ENCODE measurements around the gene SFR1.
A peak's percentile ranks its signal among the peaks of the same experiment; 100 is the strongest.

Gene SFR1, protein sequence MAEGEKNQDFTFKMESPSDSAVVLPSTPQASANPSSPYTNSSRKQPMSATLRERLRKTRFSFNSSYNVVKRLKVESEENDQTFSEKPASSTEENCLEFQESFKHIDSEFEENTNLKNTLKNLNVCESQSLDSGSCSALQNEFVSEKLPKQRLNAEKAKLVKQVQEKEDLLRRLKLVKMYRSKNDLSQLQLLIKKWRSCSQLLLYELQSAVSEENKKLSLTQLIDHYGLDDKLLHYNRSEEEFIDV

DNA sequence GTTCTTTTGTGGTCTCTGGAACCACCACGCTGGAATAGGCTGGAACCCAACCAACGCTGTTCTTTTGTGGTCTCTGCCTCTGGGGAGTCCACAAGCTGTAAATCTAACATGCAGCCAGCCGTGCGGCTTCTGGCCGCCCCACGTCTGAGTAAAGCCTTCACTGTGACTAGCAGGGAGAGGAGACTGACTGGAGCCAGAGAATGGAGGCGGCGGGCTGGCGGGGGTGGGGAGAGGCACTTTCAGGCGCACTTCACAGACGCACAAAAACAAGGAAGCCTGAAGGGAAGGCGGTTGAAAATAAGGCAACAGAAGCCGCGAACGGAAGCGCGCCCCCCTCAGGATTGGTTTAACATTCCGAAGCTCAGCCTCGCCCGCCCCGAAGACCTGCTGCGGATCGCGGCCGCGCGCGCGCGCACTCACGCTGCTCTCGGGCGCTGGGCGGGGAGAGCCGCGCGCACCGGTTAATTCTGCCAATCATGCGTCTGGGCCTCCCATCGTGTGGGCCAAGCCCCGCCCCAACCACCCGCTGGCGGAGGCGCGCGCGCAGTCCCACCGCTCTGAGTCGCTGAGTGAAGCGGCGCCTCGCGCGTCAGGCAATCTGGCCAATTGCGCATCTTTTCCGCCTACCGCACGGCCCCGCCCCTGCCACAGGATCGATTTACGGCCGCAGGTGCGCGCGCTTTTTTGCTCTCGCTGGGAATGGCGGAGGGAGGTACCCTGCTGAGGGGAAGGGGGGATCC is at the start of gene SFR1:
TSS of gene SFR1 (plus strand) at position 687 of the 740 bp plus-strand sequence. CDS start at position 700, 13 bp downstream.
- DNase-seq (ENCODE audit: low read depth) = peak; percentile 98

GRCh38 chr10:104072786-104073185 is 49.2 kb upstream of the SFR1 start:
- DNase-seq (ENCODE audit: low read depth) = no peak

- DNase-seq (ENCODE audit: low read depth) = no peak
Measured at GRCh38 chr10:104074505-104074904, 47.5 kb upstream of the SFR1 start.

GRCh38 chr10:104076743-104077160 is 45.2 kb upstream of the SFR1 start:
- DNase-seq (ENCODE audit: low read depth) = no peak

- DNase-seq (ENCODE audit: low read depth) = no peak
Measured at GRCh38 chr10:104077247-104077646, 44.7 kb upstream of the SFR1 start.

DNA sequence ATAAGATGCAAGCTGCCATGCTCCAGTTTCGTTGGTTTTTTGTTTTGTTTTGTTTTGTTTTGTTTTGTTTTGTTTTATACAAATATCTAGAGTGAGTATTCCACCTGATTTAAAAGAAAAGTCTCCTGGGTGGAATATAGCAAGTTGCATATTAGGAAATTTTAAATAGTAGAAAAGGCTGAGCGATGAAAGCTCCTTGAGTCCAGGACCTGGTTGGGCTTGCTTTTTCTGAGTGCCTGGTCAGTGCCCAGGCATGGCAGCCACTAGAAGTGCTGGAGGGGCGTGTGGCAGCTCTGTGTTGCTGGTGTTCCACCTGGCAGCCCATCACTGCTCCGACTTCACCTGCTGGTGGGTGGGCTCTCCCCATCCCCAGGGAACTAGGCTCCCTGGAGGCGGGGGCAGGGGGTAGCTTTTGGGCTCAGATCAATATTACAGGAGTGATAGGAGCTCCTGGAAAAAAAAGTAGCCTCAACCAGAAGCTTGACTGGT is 44.3 kb upstream of the SFR1 start:
- no peak for DNase-seq (ENCODE audit: low read depth)

GRCh38 chr10:104080762-104081161 is 41.2 kb upstream of the SFR1 start:
- DNase-seq (ENCODE audit: low read depth) = no peak

- DNase-seq (ENCODE audit: low read depth) = no peak
Measured at GRCh38 chr10:104081998-104082397, 40.0 kb upstream of the SFR1 start.

DNA sequence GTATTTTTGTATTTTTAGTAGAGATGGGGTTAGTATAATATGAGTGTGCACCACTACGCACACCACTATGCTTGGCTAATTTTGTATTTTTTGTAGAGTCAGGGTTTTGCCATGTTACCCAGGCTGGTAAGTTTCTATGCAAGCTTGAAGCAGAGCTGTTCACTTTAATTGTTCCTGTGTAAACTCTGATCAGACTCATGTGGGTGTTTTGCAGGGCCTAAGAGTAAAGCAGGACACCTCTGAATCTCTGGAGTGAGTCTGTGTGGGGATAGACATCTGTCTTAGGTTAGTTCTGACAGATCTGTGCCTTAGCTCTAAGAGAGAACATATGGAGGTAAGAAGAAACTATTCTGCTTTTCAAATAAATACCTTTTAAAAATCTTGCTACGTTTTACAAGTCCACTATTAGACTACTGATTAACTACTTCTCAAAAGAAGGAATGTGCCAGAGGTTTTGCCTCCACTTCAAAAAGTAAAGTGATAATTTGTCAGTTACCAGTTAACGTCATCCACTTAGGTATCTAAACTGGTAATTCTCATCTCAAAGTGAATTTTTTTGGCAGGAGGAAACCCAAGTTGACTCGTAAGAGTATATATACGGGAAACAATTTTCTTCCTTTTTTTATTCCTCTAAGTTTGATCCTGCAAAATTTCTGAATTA is 37.4 kb upstream of the SFR1 start:
- no peak for DNase-seq (ENCODE audit: low read depth)

DNA sequence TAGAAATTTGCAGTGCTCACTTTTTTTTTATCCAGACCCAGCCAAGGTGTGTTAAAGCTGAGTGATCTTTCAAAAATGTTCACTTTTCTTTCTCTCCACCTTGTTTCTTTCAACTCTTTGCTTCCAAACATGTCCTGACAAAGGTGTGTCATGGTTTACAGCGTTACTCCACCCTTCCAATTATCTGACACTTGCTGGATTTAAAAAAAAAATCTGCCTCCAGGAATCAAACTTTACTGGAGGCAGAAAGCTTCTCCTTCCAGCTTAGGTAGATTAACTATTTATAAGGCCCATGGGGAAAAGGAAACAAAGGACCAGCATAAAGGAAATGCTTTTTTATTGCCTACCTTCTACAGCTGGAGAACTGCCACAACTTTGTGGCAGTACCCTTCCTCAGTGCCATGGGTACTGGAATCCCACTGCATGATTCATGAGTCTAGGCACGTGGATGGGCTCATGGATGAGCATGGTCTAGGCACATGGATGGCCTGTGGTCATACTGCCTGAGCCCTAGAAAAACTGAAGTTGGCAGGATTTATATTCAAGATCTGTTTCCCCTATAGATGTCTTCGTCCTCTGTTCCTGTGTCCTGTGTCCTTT is 36.1 kb upstream of the SFR1 start, which contains the start of gene COL17A1:
TSS of gene COL17A1 (minus strand) at position 80 of the 600 bp plus-strand sequence. CDS start 5,207 bp downstream, outside the sequence.
- DNase-seq (ENCODE audit: low read depth) = no peak

DNA sequence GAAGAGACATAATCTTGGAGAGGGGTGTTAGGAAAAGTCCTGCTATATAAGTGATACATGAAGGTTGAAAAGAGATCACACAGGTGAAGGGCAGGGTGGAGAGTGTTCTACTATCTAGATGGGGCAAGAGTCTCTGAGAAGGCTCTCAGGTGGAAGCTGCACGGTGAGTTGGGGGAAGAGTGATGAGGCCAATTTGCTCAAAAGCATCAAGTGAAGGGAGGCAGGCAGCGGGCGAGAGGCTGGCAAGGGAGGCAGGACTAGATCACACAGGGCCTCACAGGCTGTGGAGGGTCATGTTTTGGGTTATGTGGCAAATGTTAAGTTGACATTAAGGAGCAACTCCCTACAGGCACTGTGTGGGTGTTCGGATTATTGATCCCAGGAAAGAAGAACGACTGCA is 33.7 kb upstream of the SFR1 start:
- no peak for DNase-seq (ENCODE audit: low read depth)

- DNase-seq (ENCODE audit: low read depth) = no peak
Measured at GRCh38 chr10:104089621-104090020, 32.4 kb upstream of the SFR1 start.

DNA sequence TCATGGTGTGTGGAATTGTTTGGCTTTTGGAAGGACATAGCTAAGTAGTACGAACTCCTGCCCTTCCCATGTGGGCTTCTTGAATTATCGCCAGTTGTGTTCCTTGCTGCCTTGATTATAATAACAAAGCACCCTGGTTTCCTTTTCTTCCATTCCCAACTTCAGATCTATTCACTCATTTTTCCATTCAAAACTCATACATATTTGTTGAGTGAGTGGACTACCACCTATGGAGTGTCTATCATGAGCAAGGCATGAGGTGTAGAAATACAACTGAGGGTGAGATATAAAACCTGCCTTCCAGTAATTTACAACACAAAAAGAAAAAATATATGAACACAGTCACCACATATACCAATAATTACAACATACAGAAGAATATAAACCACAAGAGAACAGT is 31.4 kb upstream of the SFR1 start:
- no peak for DNase-seq (ENCODE audit: low read depth)

GRCh38 chr10:104092749-104093148 is 29.2 kb upstream of the SFR1 start:
- no peak for DNase-seq (ENCODE audit: low read depth)

DNA sequence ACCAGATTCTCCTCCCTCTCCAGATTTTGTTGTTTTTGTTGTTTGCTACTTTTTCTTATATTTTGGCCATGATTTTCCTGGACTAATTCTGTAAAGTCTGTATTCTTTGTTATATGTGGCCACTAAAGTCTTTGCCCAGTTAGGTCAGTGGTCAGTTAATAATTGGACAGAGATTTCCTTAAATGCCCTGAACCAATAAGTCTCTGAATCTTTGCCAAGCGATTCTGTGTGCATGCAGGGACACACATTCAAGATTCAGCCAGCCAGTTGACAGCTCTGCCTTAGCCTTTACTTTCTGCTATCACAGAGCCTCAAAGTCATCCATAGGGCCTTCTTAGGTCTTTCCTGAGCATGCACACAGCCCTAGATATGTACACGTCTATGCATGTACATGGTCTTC is 25.3 kb upstream of the SFR1 start:
- no peak for DNase-seq (ENCODE audit: low read depth)

DNA sequence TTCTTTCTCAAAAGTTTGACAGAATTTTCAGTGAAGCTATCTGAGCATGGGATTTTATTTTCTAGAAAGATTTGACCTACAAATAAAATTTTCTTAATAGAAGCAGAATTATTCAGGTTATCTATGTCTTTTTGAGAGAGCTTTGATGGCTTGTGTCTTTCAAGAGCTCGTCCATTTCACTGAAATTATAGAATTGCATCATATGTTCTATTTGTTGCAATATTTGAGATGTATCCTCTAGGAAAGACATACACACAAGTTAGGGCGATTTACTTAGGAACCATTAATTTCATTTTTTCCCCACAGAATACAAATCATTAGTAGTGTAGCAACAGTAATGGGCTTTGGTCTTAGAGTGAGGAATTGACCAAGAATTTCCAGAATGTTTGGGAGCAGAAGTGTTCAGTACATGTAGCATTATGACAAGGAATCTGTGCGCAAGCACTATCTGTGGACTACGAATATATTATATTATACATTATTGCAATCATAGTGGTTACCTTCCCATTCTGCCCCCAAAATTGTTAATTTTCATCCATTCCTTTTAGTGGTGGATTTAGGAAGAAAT is 23.5 kb upstream of the SFR1 start:
- no peak for DNase-seq (ENCODE audit: low read depth)

DNA sequence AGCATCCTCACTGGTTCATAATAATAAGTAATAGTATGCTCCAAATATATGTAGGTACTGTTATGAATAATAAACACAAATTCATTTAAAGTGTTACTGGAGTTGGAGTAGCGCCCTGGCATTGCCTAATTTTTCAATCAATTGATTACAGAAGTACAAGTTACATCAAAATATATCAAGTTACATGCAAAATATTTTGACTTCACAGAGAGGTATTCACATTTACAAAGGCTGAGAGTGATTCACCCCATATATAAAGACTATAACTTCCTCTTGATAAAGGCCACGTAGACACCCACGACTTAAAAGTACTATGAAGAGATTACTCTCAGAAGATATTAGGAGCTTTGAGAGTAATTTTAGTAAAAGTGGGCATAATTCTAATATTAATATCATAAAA is 22.7 kb upstream of the SFR1 start:
- DNase-seq (ENCODE audit: low read depth) = no peak

DNA sequence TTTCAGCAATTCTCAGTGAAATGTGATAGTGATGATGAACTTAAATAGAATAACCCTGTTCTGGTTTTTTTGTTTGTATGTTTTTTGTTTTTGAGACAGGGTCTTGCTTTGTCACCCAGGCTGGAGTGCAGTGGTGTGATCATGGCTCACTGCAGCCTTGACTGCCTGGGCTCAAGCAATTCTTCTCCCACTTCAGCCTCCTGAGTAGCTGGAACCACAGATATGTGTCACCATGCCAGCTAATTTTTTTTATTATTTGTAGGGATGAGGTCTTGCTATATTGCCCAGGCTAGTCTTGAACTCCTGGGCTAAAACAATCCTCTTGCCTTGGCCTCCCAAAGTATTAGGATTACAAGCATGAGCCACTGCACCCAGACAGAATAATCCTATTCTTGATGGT is 22.0 kb upstream of the SFR1 start:
- DNase-seq (ENCODE audit: low read depth) = no peak

GRCh38 chr10:104100795-104101194 is 21.2 kb upstream of the SFR1 start:
- DNase-seq (ENCODE audit: low read depth) = no peak

- no peak for DNase-seq (ENCODE audit: low read depth)
Measured at GRCh38 chr10:104101902-104102301, 20.1 kb upstream of the SFR1 start.

- no peak for DNase-seq (ENCODE audit: low read depth)
Measured at GRCh38 chr10:104103956-104104355, 18.0 kb upstream of the SFR1 start.

GRCh38 chr10:104104418-104104817 is 17.6 kb upstream of the SFR1 start:
- DNase-seq (ENCODE audit: low read depth) = no peak

Measured in T-helper 22 cell (primary cell).